Trophoblast cell (in vitro differentiated cells and primary cell): ENCODE data around the gene FXYD6.

Experiments
- DNase-seq, 2 donors: peaks; one replicate each; pipeline ENCODE4 v3.0.0-alpha.2; 2016
- H2AFZ ChIP-seq: 2 replicates; pipeline ENCODE4 v1.6.1; 2013; ENCODE audit warnings: low read length, moderate library complexity, mild to moderate bottlenecking; ENCODE audit not compliant: insufficient read depth, poor library complexity
- H2AK5ac ChIP-seq: 2 replicates; pipeline ENCODE4 v1.6.1; 2013; ENCODE audit warnings: mild to moderate bottlenecking, low read length
- H2BK120ac ChIP-seq: 2 replicates; pipeline ENCODE4 v1.6.1; 2013; ENCODE audit warnings: low read length, mild to moderate bottlenecking, moderate library complexity; ENCODE audit not compliant: insufficient read depth, poor library complexity
- H2BK12ac ChIP-seq: 2 replicates; pipeline ENCODE4 v1.6.1; 2013; ENCODE audit warnings: mild to moderate bottlenecking, low read length, moderate library complexity
- H2BK5ac ChIP-seq: 2 replicates; pipeline ENCODE4 v1.6.1; 2013; ENCODE audit warnings: low read length, low read depth, moderate library complexity, mild to moderate bottlenecking; ENCODE audit not compliant: poor library complexity
- H3K14ac ChIP-seq: 2 replicates; pipeline ENCODE4 v1.6.1; 2013; ENCODE audit warnings: mild to moderate bottlenecking, low read length
- H3K18ac ChIP-seq: 2 replicates; pipeline ENCODE4 v1.6.1; 2013; ENCODE audit warnings: mild to moderate bottlenecking, low read length
- H3K23ac ChIP-seq: 2 replicates; pipeline ENCODE4 v1.6.1; 2013; ENCODE audit warnings: low read length
- H3K27ac ChIP-seq: 2 replicates; pipeline ENCODE4 v1.5.1; 2013; ENCODE audit warnings: low read depth, mild to moderate bottlenecking, inconsistent platforms, low read length, moderate library complexity
- H3K27me3 ChIP-seq: 2 replicates; pipeline ENCODE4 v1.6.1; 2013; ENCODE audit warnings: inconsistent platforms, mild to moderate bottlenecking, low read length, moderate library complexity; ENCODE audit not compliant: insufficient read depth
- H3K36me3 ChIP-seq, 2 experiments: 1 replicate in 1 of 2; 2 replicates in 1 of 2; pipeline ENCODE4 v1.6.1; 2013; ENCODE audit warnings: low read length in 2 of 2, mild to moderate bottlenecking in 2 of 2, moderate library complexity in 1 of 2; ENCODE audit not compliant: insufficient read depth in 2 of 2, control insufficient read depth in 1 of 2
- H3K4ac ChIP-seq: 2 replicates; pipeline ENCODE4 v1.6.1; 2013; ENCODE audit warnings: low read depth, mild to moderate bottlenecking, low read length, moderate library complexity
- H3K4me1 ChIP-seq, 2 experiments: 1 replicate in 1 of 2; 2 replicates in 1 of 2; pipeline ENCODE4 v1.6.1; 2013; ENCODE audit warnings: low read length in 2 of 2, mild to moderate bottlenecking in 2 of 2, moderate library complexity in 1 of 2; ENCODE audit not compliant: insufficient read depth in 2 of 2, control insufficient read depth in 1 of 2
- H3K4me2 ChIP-seq: 2 replicates; pipeline ENCODE4 v1.6.1; 2013; ENCODE audit warnings: inconsistent platforms, mild to moderate bottlenecking, low read length, moderate library complexity
- H3K4me3 ChIP-seq: 2 replicates; pipeline ENCODE4 v1.5.1; 2013; ENCODE audit warnings: mild to moderate bottlenecking, low read depth, low read length, inconsistent platforms
- H3K79me1 ChIP-seq: one replicate; pipeline ENCODE4 v1.6.1; 2013; ENCODE audit warnings: low read length
- H3K79me2 ChIP-seq: 2 replicates; pipeline ENCODE4 v1.6.1; 2013; ENCODE audit warnings: low read length, mild to moderate bottlenecking; ENCODE audit not compliant: control insufficient read depth, insufficient read depth, poor library complexity
- H3K9ac ChIP-seq: 2 replicates; pipeline ENCODE4 v1.6.1; 2013; ENCODE audit warnings: mild to moderate bottlenecking, low read length
- H3K9me3 ChIP-seq: 2 replicates; pipeline ENCODE4 v1.6.1; 2013; ENCODE audit warnings: low read depth, mild to moderate bottlenecking, control low read depth, inconsistent platforms, low read length; ENCODE audit not compliant: insufficient read depth
- H4K12ac ChIP-seq: 2 replicates; pipeline ENCODE4 v1.6.1; 2013; ENCODE audit warnings: low read depth, mild to moderate bottlenecking, low read length, moderate library complexity
- H4K8ac ChIP-seq: 2 replicates; pipeline ENCODE4 v1.6.1; 2013; ENCODE audit warnings: low read depth, mild to moderate bottlenecking, low read length, moderate library complexity
- H4K91ac ChIP-seq: one replicate; pipeline ENCODE4 v1.6.1; 2013; ENCODE audit warnings: low read depth, mild to moderate bottlenecking, low read length, moderate library complexity
- WGBS: extraction: QIAGEN DNeasy Blood & Tissue Kit; methylation state at CpG from one replicate; pipeline ENCODE4 v1.1.7; 2013; ENCODE audit warnings: missing lambda C conversion rate; ENCODE audit not compliant: insufficient read length, insufficient coverage; ENCODE audit errors: extremely low coverage; 5-methylcytosine and 5-hydroxymethylcytosine counted together

Gene FXYD6

DNA sequence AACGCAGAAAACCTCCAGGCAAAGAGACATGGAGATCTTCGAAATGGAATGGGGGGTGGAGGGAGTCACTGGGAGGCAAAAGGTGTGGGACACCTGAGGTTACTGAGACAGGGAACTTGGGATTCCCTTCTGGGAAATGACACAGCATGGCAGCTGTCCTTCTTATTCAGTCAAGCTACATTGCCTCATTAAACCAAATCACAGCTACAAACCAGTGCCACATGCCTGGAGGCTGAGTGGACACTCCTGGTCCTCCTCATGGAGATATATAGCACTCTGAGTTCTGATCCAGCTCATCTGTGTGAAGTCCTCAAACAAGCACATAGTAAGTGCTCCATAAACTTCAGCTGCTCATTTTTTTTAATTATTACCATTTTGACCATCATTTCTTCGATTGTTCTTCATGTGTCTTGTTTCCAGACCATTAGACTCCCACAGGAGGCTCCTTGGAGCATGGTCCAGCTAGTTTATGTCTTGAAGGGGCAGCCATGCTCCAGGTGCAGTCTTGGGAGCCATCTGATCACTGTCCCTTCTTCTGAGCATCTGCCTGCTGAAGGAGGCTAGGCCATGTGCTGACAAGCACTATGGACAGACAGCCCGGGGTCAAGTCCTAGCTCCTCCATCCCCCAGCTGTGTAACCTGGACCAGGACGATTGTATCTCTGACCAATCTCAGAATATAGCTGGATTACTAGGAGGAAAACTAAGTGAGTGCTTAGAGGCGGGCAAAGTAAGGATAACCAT lies 42.2 kb downstream of the FXYD6 start:
- Histone ChIP-seq H3K9ac (no peak overlapping the region), H3K27ac (no peak overlapping the region), H3K23ac (no peak overlapping the region), H3K4me2 (no peak overlapping the region), H2BK12ac (no peak overlapping the region), H3K36me3 (no peaks in the 10 kb centered on the region), H3K79me2 (no peaks in the 10 kb centered on the region), H3K4ac (no peak overlapping the region), H3K4me3 (no peak overlapping the region), H3K9me3 (peaks cover 2% of the 10 kb centered on the region), H4K12ac (no peak overlapping the region), H3K4me1 (peaks cover 2 to 5% of the 10 kb centered on the region in 2 experiments), H2AFZ (no peak overlapping the region), H4K8ac (no peak overlapping the region), H2BK5ac (no peak overlapping the region), H2BK120ac (no peak overlapping the region), H3K79me1 (no peaks in the 10 kb centered on the region), H2AK5ac (no peak overlapping the region), H4K91ac (no peak overlapping the region), H3K18ac (no peak overlapping the region), H3K27me3 (no peaks in the 10 kb centered on the region), H3K14ac (no peak overlapping the region)
- WGBS, result no CpG with 5 or more reads among the region's 6 CpGs
- no peak for DNase-seq

DNA sequence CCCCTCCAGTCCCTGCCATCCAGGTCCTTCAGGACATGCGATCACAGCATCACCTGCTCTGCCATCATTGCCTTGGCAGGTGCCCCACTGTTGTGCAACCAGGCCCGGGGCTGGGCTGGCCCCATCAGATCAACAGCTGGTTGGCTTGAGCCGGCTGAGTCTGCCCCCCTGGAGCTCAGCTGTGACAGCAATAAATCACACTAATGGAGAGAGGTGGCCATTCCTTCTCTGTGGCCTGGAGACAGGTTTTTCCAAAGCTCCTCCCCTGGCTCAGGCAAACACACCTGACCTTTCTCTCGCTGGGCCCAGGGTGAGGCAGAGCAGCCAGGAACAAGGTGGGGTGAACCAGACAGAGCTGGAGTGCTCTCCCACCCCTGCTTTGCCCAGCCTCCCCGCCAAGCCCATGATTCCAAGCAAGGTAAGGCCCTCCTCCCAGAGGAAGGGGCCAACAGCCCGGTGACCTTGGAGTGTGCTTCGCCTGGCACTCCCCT lies 43.0 kb downstream of the FXYD6 start:
- Histone ChIP-seq H3K23ac (no peak overlapping the region), H3K9ac (no peak overlapping the region), H3K14ac (no peak overlapping the region), H3K9me3 (peaks cover 2% of the 10 kb centered on the region), H2BK5ac (no peak overlapping the region), H4K12ac (no peak overlapping the region), H3K4me2 (no peak overlapping the region), H3K79me2 (no peaks in the 10 kb centered on the region), H2AFZ (no peak overlapping the region), H3K4me1 (peaks cover 7 to 8% of the 10 kb centered on the region in 2 experiments), H3K18ac (no peak overlapping the region), H2BK12ac (no peak overlapping the region), H3K36me3 (no peaks in the 10 kb centered on the region), H2BK120ac (no peak overlapping the region), H3K4ac (no peak overlapping the region), H4K91ac (no peak overlapping the region), H4K8ac (no peak overlapping the region), H2AK5ac (no peak overlapping the region), H3K27ac (no peak overlapping the region), H3K4me3 (no peak overlapping the region), H3K27me3 (no peaks in the 10 kb centered on the region), H3K79me1 (no peaks in the 10 kb centered on the region)
- DNase-seq, result no peak
- WGBS, result no CpG with 5 or more reads among the region's 7 CpGs

DNA sequence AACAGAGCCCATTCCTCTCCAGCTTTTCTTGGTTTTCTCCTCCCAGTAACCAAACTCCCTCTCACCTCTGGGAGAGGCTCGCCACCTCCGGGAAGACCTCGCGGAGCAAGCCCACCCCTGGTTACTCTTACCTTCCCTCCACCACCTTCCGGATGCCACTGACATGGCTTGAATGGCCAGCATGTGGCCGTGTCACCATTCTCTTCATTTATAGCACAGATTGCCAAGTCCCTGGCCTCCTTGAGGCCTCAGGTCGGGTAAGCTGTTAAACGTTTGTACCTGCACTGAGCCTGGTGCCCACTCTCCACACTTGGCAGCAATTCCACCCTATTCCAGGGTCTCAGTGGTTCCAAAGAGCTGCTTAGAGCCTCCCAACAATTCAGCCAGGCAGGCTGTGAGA lies 43.9 kb downstream of the FXYD6 start:
- Histone ChIP-seq H2BK5ac (no peak overlapping the region), H3K18ac (no peak overlapping the region), H2AK5ac (no peak overlapping the region), H3K36me3 (no peaks in the 10 kb centered on the region), H3K23ac (no peak overlapping the region), H3K14ac (no peak overlapping the region), H2BK120ac (no peak overlapping the region), H2BK12ac (no peak overlapping the region), H3K9me3 (peaks cover 2% of the 10 kb centered on the region), H3K4me1 (peaks cover 8 to 9% of the 10 kb centered on the region in 2 experiments), H4K12ac (no peak overlapping the region), H3K9ac (no peak overlapping the region), H3K27me3 (no peaks in the 10 kb centered on the region), H3K4me2 (no peak overlapping the region), H3K4me3 (no peak overlapping the region), H3K79me1 (no peaks in the 10 kb centered on the region), H4K8ac (no peak overlapping the region), H3K4ac (no peak overlapping the region), H3K27ac (no peak overlapping the region), H4K91ac (no peak overlapping the region), H3K79me2 (no peaks in the 10 kb centered on the region), H2AFZ (no peak overlapping the region)
- no CpG with 5 or more reads among the region's 8 CpGs for WGBS
- no peak for DNase-seq

DNA sequence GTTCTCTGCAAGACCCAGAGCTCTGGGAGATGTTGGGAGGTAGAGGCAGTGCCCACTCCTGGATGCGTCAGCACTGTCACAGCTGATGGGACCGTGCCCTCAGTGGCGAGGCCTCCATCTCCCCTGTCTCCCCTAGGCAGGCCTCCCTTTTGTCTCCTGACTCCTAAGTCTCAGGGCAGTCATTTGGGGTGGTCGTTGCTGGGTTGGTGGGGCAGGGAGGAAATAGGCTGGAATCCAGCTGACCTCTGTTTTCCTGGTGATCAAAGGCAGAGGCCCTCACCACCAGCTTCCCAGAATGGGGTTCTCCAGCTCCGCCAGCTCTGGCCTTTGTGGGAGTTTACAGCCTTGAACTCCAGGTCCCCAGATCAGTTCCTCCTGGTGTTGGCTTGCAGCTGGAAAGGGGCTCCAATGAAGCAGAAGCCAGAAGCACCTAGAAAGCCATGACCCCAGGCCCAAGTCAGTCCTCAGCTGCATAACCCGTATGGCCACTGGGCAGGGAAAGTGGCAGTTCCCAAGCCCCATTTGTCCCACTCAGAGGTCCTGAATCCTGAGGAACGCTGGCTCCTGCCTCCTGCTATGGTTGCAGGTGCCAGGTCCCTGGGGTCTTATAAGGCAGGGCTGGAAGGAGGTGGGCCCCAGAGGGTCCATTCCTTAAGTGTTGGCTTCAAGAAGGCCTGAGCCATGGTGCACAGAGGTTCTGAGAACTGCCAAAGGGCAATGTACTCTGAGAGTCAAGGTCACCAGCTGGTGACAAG lies 44.6 kb downstream of the FXYD6 start:
- Histone ChIP-seq H2AK5ac (no peak overlapping the region), H2BK120ac (no peak overlapping the region), H2AFZ (no peak overlapping the region), H3K14ac (no peak overlapping the region), H3K79me1 (no peaks in the 10 kb centered on the region), H4K8ac (no peak overlapping the region), H3K9ac (no peak overlapping the region), H3K36me3 (no peaks in the 10 kb centered on the region), H4K91ac (no peak overlapping the region), H3K79me2 (no peaks in the 10 kb centered on the region), H3K27me3 (no peaks in the 10 kb centered on the region), H3K27ac (no peak overlapping the region), H3K4me1 (peaks cover 8 to 9% of the 10 kb centered on the region in 2 experiments), H4K12ac (no peak overlapping the region), H3K9me3 (peaks cover 2% of the 10 kb centered on the region), H3K4ac (no peak overlapping the region), H3K23ac (no peak overlapping the region), H3K4me3 (no peak overlapping the region), H3K4me2 (no peak overlapping the region), H2BK5ac (no peak overlapping the region), H3K18ac (no peak overlapping the region), H2BK12ac (no peak overlapping the region)
- WGBS, result no CpG with 5 or more reads among the region's 7 CpGs
- DNase-seq, result no peak
